ENCODE results near the gene KRT12.

KRT12 gene

DNA sequence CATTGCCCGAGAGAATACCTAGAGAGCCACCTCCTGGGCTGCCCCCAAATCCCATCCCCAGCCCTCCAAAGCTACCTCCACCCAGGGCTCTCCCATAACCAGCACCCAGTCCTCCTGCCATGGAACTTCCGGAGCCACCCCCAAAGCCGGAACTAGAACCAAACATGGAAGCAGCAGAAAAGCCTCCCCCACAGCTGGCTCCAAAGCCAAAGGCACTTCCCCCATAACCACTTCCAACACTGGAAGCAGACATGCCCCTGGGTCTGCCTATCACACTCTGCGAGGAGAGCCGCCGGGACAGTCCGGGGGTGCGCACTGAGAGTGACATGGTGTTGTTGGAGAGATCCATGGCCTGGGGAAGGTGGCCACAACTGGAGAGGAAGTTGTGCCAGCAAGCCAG is at the start of gene KRT12:
Gene KRT12, minus strand, starts transcription at position 386 of the 400 bp plus-strand sequence. Its CDS starts 37 bp downstream, at position 349.
- no peak for DNase-seq

DNA sequence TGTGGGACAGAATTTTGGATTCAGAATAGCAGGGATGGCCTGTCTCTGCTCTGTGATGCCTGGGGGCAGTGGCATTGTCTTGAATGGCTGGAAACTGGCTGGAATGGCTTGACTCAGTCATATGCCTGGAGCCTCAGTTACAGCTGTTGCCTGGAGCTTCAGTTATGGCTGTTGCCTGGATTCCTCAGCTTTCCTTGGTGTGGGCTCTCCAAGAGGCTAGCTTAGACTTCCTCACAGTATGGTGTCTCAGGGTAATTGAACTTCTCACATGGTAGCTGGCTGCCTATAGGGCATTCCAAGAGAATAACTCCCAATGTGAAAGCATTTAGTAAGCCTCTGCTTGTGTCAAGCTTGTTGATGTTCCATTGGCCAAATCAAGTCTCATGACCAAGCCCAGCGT is 49.3 kb upstream of the KRT12 start:
- DNase-seq, result no peak

DNA sequence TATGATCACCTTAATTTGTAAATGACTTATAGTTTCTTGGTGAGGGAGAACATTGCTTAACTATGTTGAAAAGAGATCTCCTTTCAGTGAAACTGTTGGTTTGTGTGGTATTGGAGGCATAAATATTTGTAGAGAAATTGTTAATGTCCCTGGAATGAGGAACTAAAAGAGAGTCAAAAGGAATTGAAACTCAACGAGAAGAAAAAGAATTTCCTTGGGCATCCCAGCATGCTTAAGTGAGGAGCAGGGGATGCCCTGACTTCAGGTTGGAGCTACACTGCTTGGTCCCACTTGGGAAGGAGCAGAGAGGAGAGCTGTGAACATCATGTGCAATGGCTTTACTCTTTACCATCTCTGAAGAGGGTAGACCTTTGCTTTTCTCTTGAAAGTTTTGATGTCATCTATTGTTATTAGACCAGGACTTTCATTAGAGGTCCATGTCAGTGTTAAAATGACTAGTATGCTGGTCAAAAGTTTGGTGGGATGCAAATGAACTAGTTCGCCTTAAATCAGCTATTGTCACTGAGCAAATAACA is 48.8 kb upstream of the KRT12 start:
- no peak for DNase-seq

DNA sequence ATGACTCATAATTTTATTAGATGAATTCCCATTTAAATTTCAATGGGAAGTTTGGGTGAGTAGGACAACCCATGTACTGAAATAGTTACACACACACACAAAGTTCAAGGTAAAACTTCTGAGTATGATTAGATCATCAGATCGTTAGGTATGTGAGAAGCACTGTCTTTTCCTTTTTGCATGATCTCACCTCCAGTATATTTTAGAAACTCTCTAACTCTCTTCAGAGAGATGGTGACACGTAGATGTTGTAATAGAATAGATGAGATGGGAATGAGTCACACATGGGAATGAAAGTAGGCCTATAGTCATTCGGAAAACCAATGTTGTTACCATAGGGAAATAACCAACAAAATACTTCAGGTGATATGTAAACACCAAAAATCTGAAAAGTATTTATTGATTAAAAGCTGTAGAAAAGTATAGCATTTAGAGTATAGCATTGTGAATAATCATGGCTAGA is 48.2 kb upstream of the KRT12 start:
- no peak for DNase-seq

DNA sequence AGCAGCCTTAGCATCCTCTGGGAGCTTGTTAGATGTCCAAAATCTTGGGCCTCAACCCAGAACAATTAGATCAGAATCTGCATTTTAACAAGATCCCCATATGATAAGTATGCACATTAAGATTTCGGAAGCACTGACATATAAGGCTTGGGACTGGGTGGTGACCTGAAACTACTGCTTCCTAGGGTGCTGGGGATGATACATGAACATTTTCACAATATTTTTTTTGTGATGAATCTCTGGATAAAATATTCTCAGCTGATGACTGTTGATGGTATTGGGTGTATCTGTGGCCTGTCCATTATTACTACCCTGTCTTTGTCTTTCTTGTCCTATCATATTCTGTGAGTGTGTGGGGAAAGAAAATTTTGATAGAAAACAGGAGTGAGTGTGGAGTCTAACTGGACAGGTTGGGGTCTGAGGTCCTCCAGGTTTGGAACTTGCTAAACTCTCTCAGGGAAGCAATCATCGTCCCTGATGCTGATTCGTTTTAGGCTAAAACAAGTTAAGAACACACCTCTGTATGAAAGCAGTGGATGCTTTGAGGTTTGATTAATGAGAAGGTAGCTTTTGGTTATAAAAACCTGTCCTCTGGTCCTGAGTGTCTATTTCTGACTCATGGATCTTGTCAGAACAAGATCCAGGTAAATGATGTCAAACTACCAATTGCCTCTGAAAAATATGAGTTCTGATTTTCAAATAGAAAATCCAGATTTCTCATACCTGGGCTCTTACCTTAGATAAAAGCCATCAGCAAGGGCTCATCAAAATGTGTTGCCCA is 47.2 kb upstream of the KRT12 start:
- DNase-seq, result no peak

DNA sequence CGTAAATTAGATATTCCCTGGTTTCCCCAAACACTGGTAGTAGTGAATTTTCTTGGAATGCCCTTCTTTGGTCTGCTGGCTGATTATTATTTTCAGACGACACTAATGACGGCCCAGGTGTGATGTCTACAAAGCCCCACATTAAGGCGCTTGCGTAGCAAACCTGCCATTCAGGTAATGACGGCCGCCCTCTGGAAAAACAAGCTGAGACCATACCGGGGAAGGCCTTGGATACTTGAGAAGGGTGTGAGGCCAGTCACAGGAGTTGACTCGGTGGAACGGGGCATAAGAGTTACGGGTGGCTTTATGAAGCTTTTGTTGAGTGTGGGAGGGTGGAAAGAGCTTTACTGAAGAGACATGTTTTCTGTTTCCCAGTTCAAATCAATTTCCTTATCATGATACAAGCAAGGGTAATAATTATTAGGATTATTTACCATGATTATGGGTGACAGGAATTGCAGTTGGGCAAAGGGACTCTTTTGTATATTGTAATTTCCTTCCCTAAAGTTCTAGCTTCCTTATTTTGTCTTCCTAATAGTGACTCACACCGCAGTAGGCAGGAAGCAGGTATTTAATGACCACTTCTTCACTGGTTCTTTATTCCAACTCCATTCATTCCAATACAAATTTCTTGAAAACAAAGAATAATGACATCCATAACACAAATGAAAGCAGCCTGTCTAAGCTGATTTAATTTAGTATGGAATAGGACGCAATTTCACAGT is 45.6 kb upstream of the KRT12 start:
- DNase-seq, result no peak

DNA sequence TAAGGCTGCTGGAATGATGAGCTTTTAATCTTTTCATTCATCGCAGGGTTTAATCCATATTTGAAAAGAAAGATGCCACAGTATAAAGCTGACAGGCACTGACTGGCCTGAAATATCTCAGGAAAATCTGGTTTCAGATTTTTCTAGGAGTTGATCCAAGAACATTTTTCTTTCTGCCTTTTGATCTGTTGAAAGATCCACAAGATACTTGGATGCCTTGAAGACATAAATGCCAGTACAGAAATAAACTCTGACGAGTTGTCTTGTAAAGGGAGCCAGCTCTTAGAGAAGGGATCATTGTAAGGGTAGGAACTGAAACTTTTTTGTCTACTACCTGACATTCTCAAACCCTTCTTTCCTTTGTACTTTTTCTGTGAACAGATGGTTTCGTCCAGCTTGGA is 43.4 kb upstream of the KRT12 start:
- no peak for DNase-seq

DNA sequence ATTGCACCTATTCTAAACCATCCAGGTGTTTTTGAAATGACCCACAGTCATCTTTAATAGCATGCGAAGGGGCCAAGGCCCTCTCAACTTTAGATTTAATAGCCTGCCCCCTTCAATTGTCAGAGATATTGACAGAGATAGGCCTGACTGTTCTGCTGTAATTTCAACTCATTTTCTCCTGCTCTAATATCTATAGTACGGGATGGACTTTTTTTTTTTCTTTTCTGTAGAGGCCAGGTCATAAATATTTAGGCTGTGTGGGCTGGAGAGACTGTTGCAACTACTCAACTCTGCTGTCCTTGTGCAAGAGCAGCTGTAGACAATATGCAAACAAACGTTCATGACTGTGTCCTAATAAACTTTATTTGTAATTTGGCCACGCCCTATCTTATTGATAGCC is 42.7 kb upstream of the KRT12 start:
- no peak for DNase-seq

DNA sequence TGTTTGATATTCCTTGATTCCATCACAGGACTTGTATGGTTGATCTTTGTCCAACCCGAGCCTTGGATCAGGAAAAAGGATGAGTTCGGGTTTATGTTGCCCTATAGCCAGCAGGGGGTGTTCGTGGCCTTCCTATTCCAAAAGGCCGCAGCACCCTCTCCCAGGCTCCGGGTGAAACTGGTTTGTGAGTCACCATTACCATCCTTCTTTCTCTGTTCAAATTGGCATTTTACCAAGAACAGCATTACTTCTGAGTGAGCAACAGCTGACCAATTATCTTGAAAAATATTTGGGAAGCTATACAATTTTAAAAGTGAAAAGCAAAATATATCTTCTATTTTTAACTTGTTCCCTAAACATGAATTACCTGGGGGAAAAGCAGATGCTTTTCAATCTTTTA is 42.3 kb upstream of the KRT12 start:
- peak; percentile 74 for DNase-seq

DNA sequence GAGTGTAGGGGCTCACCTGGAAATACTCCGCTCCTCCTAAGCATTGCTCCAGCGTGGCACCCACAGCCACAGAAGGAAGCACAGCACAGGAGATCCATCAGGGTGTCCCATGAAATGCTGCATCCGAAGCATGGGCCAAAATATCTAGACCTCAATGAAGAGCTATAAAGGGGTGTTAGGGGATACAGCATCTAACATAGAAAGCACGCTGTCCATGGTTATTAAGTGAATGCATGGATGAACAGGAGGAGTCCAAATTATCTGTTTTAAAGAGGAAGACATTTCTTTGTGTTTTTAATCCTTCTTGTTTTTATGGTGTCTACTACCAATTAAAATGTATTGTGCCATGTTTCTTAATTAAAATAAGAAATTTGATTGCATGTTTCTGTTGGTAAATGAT is 39.6 kb upstream of the KRT12 start:
- no peak for DNase-seq

DNA sequence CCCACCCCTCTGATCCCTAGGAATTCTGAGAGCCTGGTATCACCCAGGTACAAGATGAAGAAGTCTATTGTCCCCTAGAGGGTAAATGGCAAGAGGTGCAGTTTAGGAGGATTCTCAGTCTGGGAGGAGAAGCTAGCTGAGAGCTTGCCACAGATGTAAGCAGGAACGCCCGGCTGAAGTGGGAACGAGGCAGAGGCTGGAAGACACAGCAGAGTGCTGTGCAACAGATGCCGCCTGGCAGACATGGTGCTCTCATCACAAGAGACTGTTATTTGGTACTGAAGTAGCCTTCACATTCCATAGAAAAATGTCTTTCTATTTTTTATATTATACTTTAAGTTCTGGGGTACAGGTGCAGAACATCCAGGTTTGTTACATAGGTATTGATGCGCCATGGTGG is 38.3 kb upstream of the KRT12 start:
- no peak for DNase-seq

DNA sequence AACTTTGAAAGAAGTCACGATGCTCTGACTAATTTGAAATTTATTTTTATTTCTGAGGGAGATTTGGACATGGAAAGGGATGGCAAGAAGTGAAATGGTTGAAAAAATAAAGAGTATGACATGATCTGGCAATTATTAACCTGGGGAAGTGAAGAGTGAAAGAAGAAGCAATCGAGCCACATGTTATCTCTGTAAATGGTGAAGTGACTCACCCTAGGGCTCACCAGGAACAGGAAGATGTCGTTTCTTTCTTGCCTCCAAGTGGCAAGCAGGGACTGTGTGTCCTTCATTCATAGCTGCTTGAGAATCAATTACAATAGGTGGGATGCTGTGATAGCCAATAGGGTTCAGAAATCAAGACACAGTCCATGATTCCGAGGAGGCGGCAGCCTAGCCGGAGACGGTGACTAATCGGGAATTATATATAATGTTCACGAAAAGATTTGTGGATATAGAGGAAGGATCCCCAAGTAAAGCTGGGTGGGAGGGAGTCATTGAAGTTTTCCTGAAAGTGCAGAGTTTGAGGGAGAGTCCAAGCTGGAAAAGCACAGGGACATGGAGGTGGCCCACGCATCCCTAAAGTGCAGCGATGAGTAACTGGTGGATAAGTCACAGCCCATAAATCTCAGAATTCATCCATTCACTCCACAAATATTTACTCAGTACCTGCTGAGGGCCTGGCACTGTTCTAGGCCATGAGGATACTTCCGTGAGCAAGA is 36.3 kb upstream of the KRT12 start:
- DNase-seq, result no peak

DNA sequence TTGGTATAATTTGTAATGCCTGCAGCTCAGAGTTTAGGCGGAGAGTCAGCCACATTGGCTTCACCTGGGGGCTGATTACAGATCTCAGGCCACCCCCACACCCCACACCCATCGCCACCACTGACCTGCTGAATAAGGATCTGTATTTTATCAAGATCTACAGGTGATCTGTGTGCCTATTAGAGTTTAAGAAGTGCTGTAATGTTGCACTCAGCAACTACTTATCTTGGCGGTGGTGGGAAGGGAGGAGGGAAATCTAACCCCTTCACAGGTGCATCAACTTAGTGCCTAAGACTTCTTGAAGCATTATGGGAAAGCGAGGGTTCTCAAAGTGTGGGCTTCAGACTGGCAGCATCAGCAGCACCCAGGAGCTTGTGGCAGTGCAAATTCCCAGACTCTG is 35.5 kb upstream of the KRT12 start:
- no peak for DNase-seq

DNA sequence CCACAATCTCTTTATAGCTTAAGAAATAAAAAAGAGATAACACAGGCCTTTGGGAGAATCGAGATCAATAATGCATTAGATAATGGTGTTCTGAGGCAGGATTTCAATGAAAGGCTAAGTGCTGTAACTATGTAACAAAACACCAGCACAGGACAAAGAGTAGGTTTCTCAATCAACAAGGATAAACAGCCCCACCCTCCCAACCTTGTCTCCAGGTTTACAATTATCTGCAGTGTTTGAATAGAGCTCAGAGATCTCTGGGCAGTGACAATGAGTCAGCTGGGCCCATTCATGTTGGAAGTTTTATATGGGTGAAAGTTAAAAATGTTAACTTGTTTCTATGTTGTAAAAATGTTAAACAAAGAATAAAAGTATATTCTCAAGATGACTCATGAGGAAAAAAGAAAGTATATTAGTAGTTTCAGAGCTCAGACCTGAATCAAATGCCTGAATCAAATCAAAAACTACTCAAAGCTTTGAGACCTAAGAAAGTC is 35.0 kb upstream of the KRT12 start:
- DNase-seq, result no peak

DNA sequence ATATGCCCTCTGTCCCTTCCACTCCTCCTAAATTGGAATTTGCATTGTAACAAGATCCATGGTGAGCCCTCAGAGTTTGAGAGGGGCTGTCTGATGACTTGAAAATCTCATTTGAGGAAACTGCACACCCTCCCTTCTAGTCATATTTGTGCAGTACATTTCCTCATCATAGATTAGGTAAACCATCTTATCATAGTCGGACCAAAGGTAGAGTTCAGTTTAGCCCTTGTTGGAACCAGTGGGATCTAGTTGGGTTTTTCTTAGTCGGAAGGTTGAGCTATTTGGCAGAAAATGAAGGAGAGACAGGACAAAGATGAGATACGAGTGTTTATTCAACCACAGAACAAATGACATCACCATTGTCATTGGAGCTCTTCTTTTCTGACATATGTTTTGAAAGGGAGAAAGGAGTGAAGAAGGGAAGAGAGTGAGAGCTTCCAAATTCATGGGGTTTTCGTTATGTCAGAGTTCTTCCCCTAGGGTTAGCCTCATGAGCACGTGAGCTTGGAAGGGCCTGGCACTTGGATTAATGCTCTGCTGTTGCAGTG is 33.9 kb upstream of the KRT12 start:
- no peak for DNase-seq

DNA sequence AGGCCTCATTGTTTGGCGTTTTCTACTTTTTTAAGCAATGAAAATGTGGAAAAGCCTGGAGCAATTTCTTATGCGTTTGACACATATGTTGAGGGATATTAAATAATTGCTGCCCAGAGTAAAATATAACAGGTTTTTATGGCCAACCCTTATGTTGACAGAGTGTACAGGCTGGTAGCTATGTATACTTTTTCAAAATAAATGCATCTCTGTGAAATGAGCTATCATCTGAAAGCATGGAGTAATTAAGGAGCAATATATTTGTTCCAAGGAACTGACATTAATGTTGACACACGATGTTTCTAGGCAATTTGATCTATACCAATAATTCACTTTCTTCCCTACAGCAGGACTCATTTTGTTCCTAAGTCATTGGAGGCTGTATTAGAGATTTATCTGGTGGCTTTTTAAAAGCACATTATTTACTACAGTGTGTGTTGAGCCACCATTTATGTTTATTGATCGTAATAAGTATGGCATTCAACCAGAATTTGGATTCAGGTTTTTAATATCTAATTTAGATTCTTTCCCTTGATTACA is 30.0 kb upstream of the KRT12 start:
- DNase-seq, result no peak

DNA sequence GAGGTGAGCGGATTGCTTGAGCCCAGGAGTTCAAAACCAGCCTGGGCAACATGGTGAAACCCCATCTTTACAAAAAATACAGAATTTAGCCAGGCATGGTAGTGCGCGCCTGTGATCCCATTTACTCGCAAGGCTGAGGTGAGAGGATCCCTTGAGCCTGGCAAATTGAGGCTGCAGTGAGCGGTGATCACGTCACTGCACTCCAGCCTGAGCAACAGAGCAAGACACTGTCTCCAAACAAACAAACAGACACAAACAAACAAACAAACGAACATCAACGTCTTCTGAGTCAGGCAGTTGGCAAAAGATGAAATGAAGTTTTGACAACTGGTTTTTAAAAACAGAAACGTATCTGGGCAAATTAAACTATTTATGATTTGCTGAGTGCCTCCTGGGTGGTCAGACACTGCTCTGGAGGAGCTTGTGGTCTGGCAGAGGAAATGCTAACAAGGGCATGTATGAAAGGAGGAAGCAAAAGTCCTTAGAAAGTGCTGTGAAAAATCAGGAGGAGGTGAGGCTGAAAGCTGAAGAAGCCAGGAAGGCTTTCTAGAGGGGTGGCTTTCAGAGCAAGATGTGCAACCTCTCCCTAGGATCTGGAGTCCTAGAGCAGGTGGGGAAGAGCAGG is 28.2 kb upstream of the KRT12 start:
- no peak for DNase-seq

DNA sequence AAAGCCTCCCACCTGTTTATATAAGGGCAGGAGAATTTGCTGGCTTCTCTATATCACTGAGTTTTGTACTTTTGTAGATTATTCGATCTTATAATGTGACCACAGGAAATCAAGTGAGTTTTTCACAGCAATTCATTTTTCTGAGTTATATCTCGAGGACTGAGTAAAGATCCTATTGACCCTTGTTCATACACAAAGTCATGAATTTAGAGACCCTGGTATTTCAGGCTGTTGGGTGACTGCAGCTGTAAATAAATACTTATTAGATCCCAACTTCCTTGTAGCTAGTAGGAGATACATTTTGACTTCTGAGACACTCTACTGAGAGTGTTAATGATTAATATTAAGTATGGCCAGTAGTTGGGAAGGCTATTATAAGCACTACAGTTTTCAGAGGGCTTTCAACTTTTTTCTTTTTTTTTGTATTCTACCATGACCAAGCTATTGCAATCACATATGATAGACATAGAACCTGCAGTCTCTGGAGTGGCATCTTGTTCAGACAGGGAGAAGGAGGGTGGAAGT is 21.2 kb upstream of the KRT12 start:
- DNase-seq, result no peak

DNA sequence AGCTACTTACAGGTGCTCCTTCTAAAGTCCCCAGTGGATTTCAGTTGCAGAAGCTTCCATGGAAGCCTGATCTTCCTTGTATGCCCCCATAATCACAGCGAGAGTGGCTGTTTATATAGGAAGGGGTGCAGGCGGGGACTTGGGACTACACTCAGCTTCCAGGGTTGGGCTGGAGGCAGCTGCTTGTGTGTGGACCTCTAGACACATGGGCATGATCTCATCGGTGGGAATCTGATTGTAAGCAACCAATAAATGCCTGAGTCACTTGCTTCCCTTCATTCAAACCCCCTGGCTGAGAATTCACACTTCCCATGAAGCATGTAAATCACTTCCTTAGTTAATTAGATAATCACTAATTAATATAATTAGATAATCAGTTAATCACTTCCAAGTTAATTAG is 19.1 kb upstream of the KRT12 start:
- no peak for DNase-seq

DNA sequence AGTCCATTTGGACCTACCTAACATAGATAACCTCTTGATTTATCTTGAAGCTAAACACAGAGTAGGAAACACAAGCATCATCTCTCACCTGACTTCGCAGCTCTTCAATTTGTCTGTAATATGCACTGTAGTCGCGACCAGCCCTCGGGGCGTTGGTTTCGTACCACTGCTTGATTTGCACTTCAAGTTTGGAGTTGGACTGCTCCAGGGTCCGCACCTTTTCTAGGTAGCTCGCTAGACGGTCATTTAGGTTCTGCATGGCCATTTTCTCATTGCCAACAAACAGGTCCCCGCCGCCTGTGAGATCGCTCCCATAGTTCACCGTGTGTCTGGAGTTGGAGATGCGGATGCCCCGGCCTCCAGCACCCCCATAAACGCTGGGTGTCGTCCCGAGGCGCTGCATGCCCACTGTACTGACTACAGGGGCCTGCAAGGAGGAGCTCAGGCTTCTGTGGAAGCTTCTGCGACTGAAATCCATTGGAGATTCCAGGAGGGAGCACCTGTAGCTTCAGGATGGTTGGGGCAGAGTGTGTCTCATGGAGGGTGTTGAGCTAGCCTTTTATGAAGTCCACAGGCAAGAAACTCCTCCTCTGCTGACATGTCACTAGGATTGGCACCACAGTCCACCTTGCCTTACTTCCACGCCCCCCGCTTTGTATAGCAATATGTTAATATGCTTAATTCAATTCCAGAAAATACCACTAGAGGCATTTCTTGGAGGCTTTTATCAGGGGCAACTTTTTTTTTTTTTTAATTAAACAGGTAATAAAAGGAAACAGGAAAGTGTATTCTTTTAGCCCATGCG is 17.9 kb upstream of the KRT12 start, which contains the start of gene KRT20:
Gene KRT20, minus strand, starts transcription at position 535 of the 805 bp plus-strand sequence. Its CDS starts 57 bp downstream, at position 478.
- no peak for DNase-seq

All from stimulated activated CD4-positive, alpha-beta T cell treated with anti-CD3 and anti-CD28 coated beads, Interleukin-1b, Interleukin-23, amount 100 ng/mL, for 48 hours (primary cell).